H9 (cell line): ENCODE results near the gene LINGO1. TPM values are rescaled to one million over a fixed set of nuclear protein-coding genes. Genes with fewer than 3 reads are reported as not detected.

Experiments
- DNase-seq: peaks from one replicate; pipeline ENCODE4 v3.0.0-alpha.2; 2017
- H2AFZ ChIP-seq: one replicate; pipeline ENCODE4 v1.6.1; 2013; ENCODE audit warnings: mild to moderate bottlenecking, low read length, control low read depth, moderate library complexity
- H2AK5ac ChIP-seq: 2 replicates; pipeline ENCODE4 v1.6.1; 2013; ENCODE audit warnings: low read length, control low read depth, mixed read lengths; ENCODE audit not compliant: insufficient read length
- H2BK120ac ChIP-seq: one replicate; pipeline ENCODE4 v1.6.1; 2013; ENCODE audit warnings: low read depth, mild to moderate bottlenecking, low read length, control low read depth, inconsistent platforms; ENCODE audit not compliant: poor library complexity, severe bottlenecking
- H2BK12ac ChIP-seq: 2 replicates; pipeline ENCODE4 v1.6.1; 2013; ENCODE audit warnings: low read length, control low read depth, mixed read lengths, low read depth; ENCODE audit not compliant: insufficient read length
- H2BK15ac ChIP-seq: 2 replicates; pipeline ENCODE4 v1.6.1; 2013; ENCODE audit warnings: low read depth, low read length, control low read depth
- H2BK20ac ChIP-seq: one replicate; pipeline ENCODE4 v1.6.1; 2013; ENCODE audit warnings: low read depth, mild to moderate bottlenecking, low read length, control low read depth, inconsistent platforms; ENCODE audit not compliant: poor library complexity, severe bottlenecking
- H2BK5ac ChIP-seq: 2 replicates; pipeline ENCODE4 v1.6.1; 2013; ENCODE audit warnings: low read length, control low read depth, mixed read lengths; ENCODE audit not compliant: insufficient read length
- H3K14ac ChIP-seq: 2 replicates; pipeline ENCODE4 v1.6.1; 2013; ENCODE audit warnings: low read length, control low read depth; ENCODE audit not compliant: insufficient read depth
- H3K18ac ChIP-seq: 2 replicates; pipeline ENCODE4 v1.6.1; 2013; ENCODE audit warnings: low read depth, mild to moderate bottlenecking, mixed read lengths, low read length, control low read depth; ENCODE audit not compliant: insufficient read length
- H3K23ac ChIP-seq: 2 replicates; pipeline ENCODE4 v1.6.1; 2013; ENCODE audit warnings: low read length, control low read depth, mixed read lengths, low read depth; ENCODE audit not compliant: insufficient read length
- H3K23me2 ChIP-seq: 2 replicates; pipeline ENCODE4 v1.6.1; 2013; ENCODE audit warnings: low read depth, mild to moderate bottlenecking, mixed read lengths, low read length, control low read depth; ENCODE audit not compliant: insufficient read length, poor library complexity, severe bottlenecking
- H3K27ac ChIP-seq: 2 replicates; pipeline ENCODE4 v1.5.1; 2013; ENCODE audit warnings: low read length, control low read depth, mixed read lengths, low read depth; ENCODE audit not compliant: insufficient read length
- H3K27me3 ChIP-seq: 2 replicates; pipeline ENCODE4 v1.6.1; 2013; ENCODE audit warnings: low read length, control low read depth, inconsistent platforms; ENCODE audit not compliant: insufficient read depth
- H3K4ac ChIP-seq: 2 replicates; pipeline ENCODE4 v1.6.1; 2013; ENCODE audit warnings: low read depth, mild to moderate bottlenecking, control low read depth, inconsistent platforms, low read length, moderate library complexity
- H3K4me1 ChIP-seq: 2 replicates; pipeline ENCODE4 v1.6.1; 2013; ENCODE audit warnings: low read length, control low read depth, inconsistent platforms; ENCODE audit not compliant: insufficient read depth
- H3K4me2 ChIP-seq: 2 replicates; pipeline ENCODE4 v1.6.1; 2013; ENCODE audit warnings: low read length, control low read depth, mixed read lengths; ENCODE audit not compliant: insufficient read length, insufficient read depth
- H3K56ac ChIP-seq: 2 replicates; pipeline ENCODE4 v1.6.1; 2013; ENCODE audit warnings: low read depth, mild to moderate bottlenecking, mixed read lengths, low read length, control low read depth; ENCODE audit not compliant: insufficient read length
- H3K79me1 ChIP-seq: 2 replicates; pipeline ENCODE4 v1.6.1; 2013; ENCODE audit warnings: low read depth, mild to moderate bottlenecking, moderate library complexity, low read length, control low read depth, inconsistent platforms; ENCODE audit not compliant: insufficient read depth, poor library complexity, severe bottlenecking
- H3K79me2 ChIP-seq: 2 replicates; pipeline ENCODE4 v1.6.1; 2013; ENCODE audit warnings: low read length, control low read depth, inconsistent platforms; ENCODE audit not compliant: insufficient read depth
- H3K9ac ChIP-seq: 2 replicates; pipeline ENCODE4 v1.6.1; 2013; ENCODE audit warnings: low read length, control low read depth, mixed read lengths; ENCODE audit not compliant: insufficient read length; ENCODE audit errors: extremely low read depth
- H3K9me3 ChIP-seq: one replicate; pipeline ENCODE4 v1.6.1; 2013; ENCODE audit warnings: low read depth, low read length, inconsistent platforms; ENCODE audit not compliant: control insufficient read depth
- H3T11ph ChIP-seq: one replicate; pipeline ENCODE4 v1.6.1; 2013; ENCODE audit warnings: mild to moderate bottlenecking, low read length, control low read depth, inconsistent platforms
- H4K20me1 ChIP-seq: one replicate; pipeline ENCODE4 v1.6.1; 2013; ENCODE audit not compliant: control insufficient read depth, insufficient read length, insufficient read depth
- H4K5ac ChIP-seq: 2 replicates; pipeline ENCODE4 v1.6.1; 2013; ENCODE audit warnings: low read depth, mild to moderate bottlenecking, mixed read lengths, low read length, control low read depth; ENCODE audit not compliant: insufficient read length
- H4K8ac ChIP-seq: replicated peaks from 2 replicates; pipeline ENCODE4 v1.6.1; 2013; ENCODE audit warnings: low read length, control low read depth, mixed read lengths, low read depth; ENCODE audit not compliant: insufficient read length
- H4K91ac ChIP-seq: 2 replicates; pipeline ENCODE4 v1.6.1; 2013; ENCODE audit warnings: low read depth, mild to moderate bottlenecking, moderate library complexity, mixed read lengths, low read length, control low read depth; ENCODE audit not compliant: insufficient read length
- H3K27ac Mint-ChIP-seq, 3 experiments: 2 replicates in 2 of 3; 3 replicates in 1 of 3; pipeline ENCODE4 v1.8.0; 2020 to 2021; ENCODE audit warnings: mixed read lengths in 3 of 3, mild to moderate bottlenecking in 1 of 3, moderate library complexity in 1 of 3
- H3K27me3 Mint-ChIP-seq: 2 replicates; pipeline ENCODE4 v1.8.0; 2021; ENCODE audit warnings: low read depth, mild to moderate bottlenecking, moderate library complexity, mixed read lengths
- H3K36me3 Mint-ChIP-seq, 3 experiments: 2 replicates in 2 of 3; 3 replicates in 1 of 3; pipeline ENCODE4 v1.8.0; 2020 to 2021; ENCODE audit warnings: low read depth in 3 of 3, mixed read lengths in 3 of 3; ENCODE audit not compliant: insufficient read depth in 1 of 3
- H3K4me1 Mint-ChIP-seq, 2 experiments: 2 replicates each; pipeline ENCODE4 v1.8.0; 2020; ENCODE audit warnings: mixed read lengths in 2 of 2
- H3K4me3 Mint-ChIP-seq, 2 experiments: 2 replicates in 1 of 2; 3 replicates in 1 of 2; pipeline ENCODE4 v1.8.0; 2020 to 2021; ENCODE audit warnings: mild to moderate bottlenecking in 2 of 2, mixed read lengths in 2 of 2, moderate library complexity in 1 of 2
- H3K9me3 Mint-ChIP-seq, 2 experiments: 2 replicates in 1 of 2; 3 replicates in 1 of 2; pipeline ENCODE4 v1.8.0; 2020; ENCODE audit warnings: mild to moderate bottlenecking in 2 of 2, mixed read lengths in 2 of 2, moderate library complexity in 1 of 2
- CTCF ChIP-seq: fragments of 200-600 bp; sonication (generic); conservative IDR thresholded peaks from 3 replicates; pipeline ENCODE4 v1.8.0; 2021; ENCODE audit warnings: antibody characterized with exemption, mild to moderate bottlenecking
- WGBS: extraction: QIAGEN DNeasy Blood & Tissue Kit; methylation state at CpG from one replicate; pipeline ENCODE4 v1.1.7; 2013; ENCODE audit warnings: missing lambda C conversion rate, low lambda C conversion rate, mixed read lengths; ENCODE audit not compliant: insufficient read length; ENCODE audit errors: extremely low coverage; 5-methylcytosine and 5-hydroxymethylcytosine counted together
- total RNA-seq: library from RNA; stranded (reverse); gene quantifications from 2 replicates; pipeline ENCODE4 v1.2.1, GENCODE V29; 2021

LINGO1 gene
- total RNA-seq, 1 experiment from 2014 or later = 41.6 TPM

- no peaks in the 10 kb centered on the region for H3K23me2 ChIP-seq
These were observed 37.5 kb downstream of the LINGO1 start for GRCh38 chr15:77595231-77595630.

More at GRCh38 chr15:77595231-77595630, 37.5 kb downstream of the LINGO1 start:
- no peak overlapping the region for H2AK5ac ChIP-seq
- H2BK5ac ChIP-seq = no peak overlapping the region
- no peak overlapping the region for H3K23ac ChIP-seq
- H3K27me3 Mint-ChIP-seq = no peaks in the 10 kb centered on the region; the same call in 1 of the 2 replicates
- H3K4ac ChIP-seq = no peak overlapping the region
- no peak for DNase-seq
- no peaks in the 10 kb centered on the region for H3K9me3 ChIP-seq
- no peak overlapping the region for H3K14ac ChIP-seq
- H3K9ac ChIP-seq = no peak overlapping the region
- H3K4me2 ChIP-seq = no peak overlapping the region
- no peaks in the 10 kb centered on the region for H4K20me1 ChIP-seq
- no peaks in the 10 kb centered on the region for H3K79me1 ChIP-seq
- H3K18ac ChIP-seq = no peak overlapping the region
- no peak overlapping the region for H3K56ac ChIP-seq
- H2BK12ac ChIP-seq = no peak overlapping the region
- H4K5ac ChIP-seq = no peak overlapping the region
- no peak overlapping the region for H3K27ac ChIP-seq
- no peaks in the 10 kb centered on the region for H3K27me3 ChIP-seq
- no peak overlapping the region for H3K4me3 Mint-ChIP-seq
- H4K91ac ChIP-seq = no peak overlapping the region
- no peak overlapping the region for H4K8ac ChIP-seq
- no peak overlapping the region for H2BK15ac ChIP-seq
- no CpG with 5 or more reads among the region's 5 CpGs for WGBS
- H3K9me3 Mint-ChIP-seq = no peaks in the 10 kb centered on the region; a peak in 1 of 5 replicates
- no peak overlapping the region for H3T11ph ChIP-seq
- H2BK120ac ChIP-seq = no peak overlapping the region
- H3K4me1 Mint-ChIP-seq = peaks cover 18 to 37% of the 10 kb centered on the region in 2 experiments
- H3K36me3 Mint-ChIP-seq = no peaks in the 10 kb centered on the region
- TF ChIP-seq CTCF = no peak
- no peak overlapping the region for H2BK20ac ChIP-seq
- peaks cover 5% of the 10 kb centered on the region; the same call in 1 of the 2 replicates for H3K4me1 ChIP-seq
- H3K27ac Mint-ChIP-seq = no peak overlapping the region
- no peak overlapping the region for H2AFZ ChIP-seq
- no peaks in the 10 kb centered on the region for H3K79me2 ChIP-seq
